NCI-H446 (cell line): Measurements from ENCODE around the gene ATP11C.
"Not testable (repeated sequence)": the region's sequence is repeated elsewhere in the genome, so short reads cannot be mapped to it uniquely, and the experiment has no call there.

ENCODE experiments used
- DNase-seq, 2 experiments: peaks; one replicate each; lab custom pipeline; 2025; lab: John Stamatoyannopoulos, UW

ATP11C gene

DNA sequence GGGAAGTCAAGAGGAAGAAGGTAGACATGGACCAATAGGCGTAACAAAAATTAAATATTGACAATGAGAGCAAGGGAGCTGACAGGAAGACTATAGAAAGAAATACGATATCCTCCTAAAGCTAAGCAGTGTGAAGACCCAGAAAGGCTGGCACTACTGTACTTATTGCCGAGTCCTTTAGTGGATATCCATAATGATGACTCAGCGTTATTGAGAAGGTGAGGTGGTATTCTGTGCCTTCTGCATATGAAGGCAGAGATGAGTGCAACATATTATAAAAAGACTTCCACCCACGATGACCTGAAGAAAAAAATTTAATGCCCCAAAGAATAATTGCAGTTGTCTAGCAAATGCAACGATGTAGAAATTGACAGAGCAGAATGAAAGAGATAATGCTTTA, 211.9 kb downstream of the ATP11C start:
- no peak for DNase-seq

DNA sequence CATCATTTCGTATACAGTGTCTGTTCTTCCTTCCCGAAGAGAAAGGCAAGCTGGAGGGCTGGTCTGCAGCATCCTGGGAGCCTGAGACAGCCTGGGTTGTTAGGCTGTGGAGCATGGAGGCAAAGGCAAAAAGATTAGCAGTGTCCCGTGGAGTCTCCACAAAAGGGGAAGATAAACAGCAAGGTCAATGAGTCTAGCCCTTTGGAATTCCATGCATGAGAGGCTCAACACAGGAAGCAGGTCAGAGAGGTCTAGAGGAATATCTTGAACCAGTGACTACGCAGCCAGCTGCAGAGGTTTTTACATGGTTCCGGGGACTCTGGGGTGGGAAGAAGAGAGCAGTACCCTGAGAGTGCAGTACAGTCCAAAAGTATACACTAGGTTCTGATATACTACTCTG, 212.7 kb downstream of the ATP11C start:
- no peak for DNase-seq

DNA sequence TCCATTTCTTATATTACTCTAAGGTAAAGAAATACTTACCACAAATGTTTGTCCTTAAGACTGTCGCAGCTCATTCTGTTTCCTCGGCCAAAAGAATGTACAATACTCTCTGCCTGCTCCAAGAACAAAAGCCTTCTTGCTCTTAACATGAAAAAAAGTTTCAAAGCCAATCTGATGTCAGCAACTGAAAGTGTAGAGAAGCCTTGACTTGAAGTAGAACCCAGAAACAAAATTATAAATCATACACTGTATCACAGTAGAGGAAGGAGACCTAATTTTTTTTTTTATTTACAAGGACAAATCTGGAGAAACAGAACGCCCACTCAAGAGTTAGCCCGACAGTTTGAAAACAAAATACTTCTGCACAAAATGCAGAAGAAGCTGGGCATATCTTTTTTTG, 224.8 kb downstream of the ATP11C start, which contains the start of gene MCF2:
Gene MCF2 (minus strand): TSS at position 101 of the 400 bp plus-strand sequence. CDS start 56,423 bp downstream, outside the sequence.
- no peak for DNase-seq

DNA sequence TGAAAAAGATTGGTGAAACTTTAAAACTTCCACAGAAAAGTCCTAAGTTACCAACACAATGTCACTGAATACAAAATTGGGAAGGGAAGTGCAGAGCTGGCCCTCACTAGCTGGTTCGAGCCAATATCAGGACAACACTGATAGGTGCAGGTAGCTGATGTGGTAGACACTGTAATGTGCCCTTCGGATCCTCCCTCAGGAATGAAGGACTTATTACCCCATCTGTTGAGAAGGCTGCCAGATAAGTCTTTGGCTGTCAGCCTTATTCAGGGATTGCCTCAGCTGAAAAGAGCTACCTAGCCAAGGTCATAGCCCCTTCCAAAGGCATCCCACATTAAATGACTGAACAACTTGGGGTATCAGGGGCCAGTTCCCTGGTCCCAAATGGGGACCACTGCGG, 230.2 kb downstream of the ATP11C start:
- no peak for DNase-seq

DNA sequence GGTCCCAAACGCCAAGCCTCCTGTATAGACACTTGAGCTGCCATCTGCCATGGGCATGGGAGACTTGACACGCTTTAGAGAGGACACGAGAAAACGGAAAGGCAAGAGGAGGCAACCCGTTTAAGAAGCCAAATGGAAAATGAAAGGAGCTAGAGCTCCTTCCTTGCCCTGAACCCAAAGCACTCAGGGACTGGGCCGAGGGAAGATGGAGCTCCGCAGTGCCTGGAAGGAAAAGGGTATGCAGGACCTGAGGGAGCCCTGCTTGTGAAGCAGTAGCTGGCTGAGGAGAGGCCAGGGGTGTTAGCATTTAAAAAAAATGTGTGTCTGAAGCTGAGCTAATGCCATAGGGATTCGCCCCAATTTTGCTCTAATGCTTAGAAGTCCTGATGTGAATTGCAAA, 239.9 kb downstream of the ATP11C start:
- DNase-seq, result peak in 1 of 2 experiments; percentile 1

GRCh38 chrX:139692506-139692849, 240.4 kb downstream of the ATP11C start:
- no peak for DNase-seq

- no peak for DNase-seq
Observed at GRCh38 chrX:139691843-139692505, 240.9 kb downstream of the ATP11C start.

DNA sequence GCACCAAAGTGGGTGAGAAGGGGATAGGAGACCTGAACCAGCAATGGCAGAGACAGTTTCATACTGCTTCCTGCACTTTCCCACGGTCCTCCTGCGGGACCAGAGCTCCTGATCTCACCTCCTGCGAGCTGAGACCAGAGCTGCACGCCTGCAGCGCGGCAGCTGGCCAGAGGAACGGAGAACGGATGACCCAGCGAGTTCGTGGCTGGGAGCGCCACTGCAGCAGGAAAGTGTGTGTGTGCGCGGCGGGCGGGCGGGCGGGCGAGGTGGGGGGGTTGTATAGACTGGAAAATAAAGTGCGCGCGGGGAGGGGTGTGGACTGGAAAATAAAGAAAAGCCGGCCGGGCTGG, 241.4 kb downstream of the ATP11C start:
- no peak for DNase-seq

DNA sequence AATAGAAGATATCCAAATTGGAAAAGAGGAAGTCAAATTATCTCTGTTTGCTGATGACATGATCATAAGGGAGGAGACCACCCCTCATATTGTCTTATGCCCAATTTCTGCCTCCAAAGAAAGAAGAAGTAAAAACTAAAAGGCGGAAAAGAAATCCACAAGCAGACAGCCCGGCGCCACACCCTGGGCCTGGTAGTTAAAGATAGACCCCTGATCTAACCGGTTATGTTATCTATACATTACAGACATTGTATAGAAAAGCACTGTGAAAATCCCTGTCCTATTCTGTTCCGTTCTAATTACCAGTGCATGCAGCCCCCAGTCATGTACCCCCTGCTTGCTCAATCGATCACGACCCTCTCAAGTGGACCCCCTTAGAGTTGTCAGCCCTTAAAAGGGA, 247.7 kb downstream of the ATP11C start:
- not testable (repeated sequence) for DNase-seq

GRCh38 chrX:139680356-139680755, 252.5 kb downstream of the ATP11C start:
- DNase-seq, result no peak
